ENCODE measurements around the gene MRPS25.

Gene MRPS25

DNA sequence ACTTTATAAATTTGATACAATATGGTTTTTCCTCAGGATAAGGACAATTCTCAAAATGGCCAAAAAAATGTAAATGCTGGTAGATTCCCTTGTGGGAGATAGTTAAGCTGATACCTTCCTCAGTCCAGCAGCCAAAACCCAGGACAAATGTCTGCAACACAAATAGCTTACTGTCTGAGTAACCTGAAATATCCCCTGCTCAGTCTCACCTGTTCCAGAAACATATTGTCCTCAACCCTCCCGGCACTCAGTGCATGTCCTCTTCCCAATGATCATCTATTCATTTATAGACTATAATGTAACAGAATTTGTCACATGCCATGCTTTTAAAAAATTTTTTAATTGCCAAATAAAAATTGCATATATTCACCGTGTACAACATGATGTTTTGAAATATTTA, 21.6 kb upstream of the MRPS25 start:
- DNase-seq (ENCODE audit: low read depth, low spot score): no peak
- H3K4me3 ChIP-seq (ENCODE audit: low read length): no peak overlapping the region

DNA sequence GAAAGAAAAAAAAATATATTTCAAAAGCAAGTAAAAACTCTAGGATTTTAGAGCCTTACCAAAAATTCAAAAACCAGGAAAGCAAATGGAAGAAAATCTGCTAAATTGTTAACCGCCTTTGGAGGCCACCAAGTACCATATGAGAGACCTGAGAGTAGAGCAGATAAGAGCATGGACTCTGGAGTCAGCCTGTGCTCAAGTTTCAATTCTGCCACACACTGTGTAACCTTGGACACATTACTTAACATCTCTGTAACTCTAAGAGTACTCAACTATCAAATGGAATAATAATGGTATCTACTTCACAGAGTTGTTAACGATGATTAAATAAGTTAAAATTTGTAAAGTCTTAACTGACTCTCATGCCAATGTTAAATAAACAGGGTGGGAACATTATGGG, 21.1 kb upstream of the MRPS25 start:
- no peak for DNase-seq (ENCODE audit: low read depth, low spot score)
- no peak overlapping the region for H3K4me3 ChIP-seq (ENCODE audit: low read length)

DNA sequence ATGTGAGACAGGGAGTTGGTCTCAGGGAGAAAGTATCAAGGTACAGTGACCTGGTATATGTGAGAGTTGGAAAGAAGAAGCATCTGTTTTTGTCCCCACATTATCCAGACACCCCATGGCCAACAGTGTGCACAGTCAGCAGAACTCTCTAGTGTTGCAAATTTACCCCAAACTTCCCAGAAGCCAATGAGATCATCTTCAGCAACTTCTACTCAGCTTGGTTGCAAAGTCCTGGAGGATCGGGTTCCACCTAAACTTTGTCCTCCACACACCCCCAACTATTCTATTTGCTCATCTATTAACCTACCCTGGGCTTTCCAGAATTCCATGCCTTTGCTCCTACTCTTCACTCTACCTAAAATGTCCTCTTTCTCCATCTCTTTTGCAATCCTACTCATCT, 18.1 kb upstream of the MRPS25 start:
- H3K4me3 ChIP-seq (ENCODE audit: low read length): no peak overlapping the region
- DNase-seq (ENCODE audit: low read depth, low spot score): no peak

DNA sequence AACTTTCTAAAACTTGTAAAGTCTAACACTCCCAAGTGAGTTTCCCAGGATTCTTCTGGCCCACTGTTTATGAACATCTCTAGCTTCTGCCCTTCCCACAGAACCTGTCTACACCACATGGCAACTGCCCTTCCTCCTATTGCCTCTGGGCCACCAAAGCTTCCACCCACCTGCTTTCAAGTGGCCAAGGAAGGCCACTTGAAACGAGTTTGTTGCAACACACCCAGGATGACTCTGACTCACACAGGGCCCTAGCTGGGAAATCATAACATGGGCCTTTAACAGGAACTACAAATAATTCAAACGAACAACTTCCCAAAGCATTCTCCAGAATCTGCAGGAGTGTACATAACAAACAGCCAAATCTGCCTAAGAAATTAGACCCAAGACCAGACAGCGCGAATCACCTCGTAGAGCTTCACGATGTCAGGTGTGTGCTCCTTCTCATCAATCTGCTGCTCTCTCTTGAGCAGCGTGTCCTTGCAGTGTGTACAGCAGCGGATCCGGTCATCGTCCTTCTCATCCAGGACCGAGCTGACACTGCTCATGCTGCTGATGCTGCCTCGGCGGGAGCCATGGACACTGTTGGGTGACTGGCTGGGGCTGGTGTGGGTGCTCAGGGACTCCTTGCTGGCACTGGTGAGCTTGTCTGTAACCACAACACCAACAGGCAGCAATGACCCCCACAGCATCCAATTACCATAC, 17.0 kb upstream of the MRPS25 start:
- no peak overlapping the region for H3K4me3 ChIP-seq (ENCODE audit: low read length)
- no peak for DNase-seq (ENCODE audit: low read depth, low spot score)

DNA sequence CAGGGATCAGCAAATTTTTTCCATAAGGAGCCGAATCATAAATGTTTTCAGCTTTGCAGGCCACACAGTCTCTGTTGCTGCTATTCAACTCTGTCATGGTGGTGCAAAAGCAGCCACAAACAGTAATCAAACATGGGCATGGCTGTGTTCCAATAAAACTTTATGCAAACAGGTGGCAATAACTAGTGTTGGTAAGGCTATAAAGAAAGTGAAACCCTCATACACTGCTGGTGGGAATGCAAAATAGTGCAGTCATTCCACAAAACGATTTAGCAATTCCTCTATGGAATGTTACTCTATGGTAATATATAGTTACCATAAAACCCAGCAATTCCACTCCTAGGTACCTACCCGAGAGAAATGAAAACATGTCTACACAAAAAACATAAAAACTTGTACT, 14.0 kb upstream of the MRPS25 start:
- DNase-seq (ENCODE audit: low read depth, low spot score): no peak
- no peak overlapping the region for H3K4me3 ChIP-seq (ENCODE audit: low read length)

DNA sequence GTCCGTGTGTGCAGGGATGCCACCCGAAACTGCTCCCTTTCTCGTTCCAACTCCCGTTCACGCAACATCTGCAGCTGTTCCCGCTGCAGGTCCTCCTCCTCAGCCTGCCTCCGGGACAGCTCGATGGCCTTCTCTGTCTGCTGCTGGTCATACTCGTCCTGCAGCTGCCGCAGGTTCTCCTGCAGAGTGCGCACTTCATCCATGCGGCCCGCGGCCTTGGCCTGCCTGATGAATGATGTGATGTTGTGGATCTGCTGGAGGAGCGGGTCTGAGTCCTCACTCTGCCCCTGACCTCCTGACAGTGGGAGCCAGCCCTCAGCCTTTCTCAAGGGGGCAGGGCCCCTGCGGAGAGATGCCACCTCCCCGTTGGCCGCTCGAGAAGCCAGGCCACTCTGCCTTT, 9.4 kb upstream of the MRPS25 start:
- H3K4me3 ChIP-seq (ENCODE audit: low read length): no peak overlapping the region
- no peak for DNase-seq (ENCODE audit: low read depth, low spot score)

DNA sequence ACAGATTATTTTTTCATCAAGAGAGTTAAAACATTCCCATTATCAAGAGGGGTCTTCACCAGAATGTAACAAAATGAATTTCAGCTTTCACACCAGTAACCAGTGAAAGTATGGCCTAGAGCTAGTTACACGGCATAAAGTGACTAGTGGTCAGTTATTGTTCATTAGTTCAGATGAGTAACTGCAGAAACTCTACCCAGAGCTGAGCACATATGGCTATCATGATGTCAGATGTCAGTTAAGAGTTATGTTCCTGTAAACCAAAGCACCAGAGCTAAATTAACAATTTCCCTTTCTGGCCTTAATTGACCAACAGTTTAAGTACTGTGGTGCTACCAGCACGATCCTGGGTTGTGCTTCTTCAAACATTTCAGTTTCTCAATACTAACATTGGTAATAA, 6.6 kb upstream of the MRPS25 start:
- DNase-seq (ENCODE audit: low read depth, low spot score): no peak
- H3K4me3 ChIP-seq (ENCODE audit: low read length): no peak overlapping the region

DNA sequence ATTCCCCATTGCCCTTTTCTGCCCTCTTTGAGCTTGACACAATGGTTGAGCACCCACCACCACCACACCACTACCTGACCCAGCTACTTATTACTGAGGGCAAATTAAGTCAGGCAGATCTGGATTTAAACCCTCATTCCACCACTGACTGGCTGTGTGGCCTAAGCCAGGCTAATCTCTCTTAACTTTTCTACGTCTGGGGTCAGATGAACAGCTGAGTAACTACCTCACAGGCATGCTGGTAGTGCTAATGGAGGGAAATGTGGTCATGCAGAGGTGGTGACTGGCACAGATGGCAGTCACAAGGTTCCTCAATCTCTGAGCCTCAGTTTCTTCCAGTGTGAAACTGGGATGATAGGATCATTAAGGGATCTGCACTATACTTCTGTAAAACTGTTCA, 4.3 kb upstream of the MRPS25 start:
- H3K4me3 ChIP-seq (ENCODE audit: low read length): no peak overlapping the region
- no peak for DNase-seq (ENCODE audit: low read depth, low spot score)

DNA sequence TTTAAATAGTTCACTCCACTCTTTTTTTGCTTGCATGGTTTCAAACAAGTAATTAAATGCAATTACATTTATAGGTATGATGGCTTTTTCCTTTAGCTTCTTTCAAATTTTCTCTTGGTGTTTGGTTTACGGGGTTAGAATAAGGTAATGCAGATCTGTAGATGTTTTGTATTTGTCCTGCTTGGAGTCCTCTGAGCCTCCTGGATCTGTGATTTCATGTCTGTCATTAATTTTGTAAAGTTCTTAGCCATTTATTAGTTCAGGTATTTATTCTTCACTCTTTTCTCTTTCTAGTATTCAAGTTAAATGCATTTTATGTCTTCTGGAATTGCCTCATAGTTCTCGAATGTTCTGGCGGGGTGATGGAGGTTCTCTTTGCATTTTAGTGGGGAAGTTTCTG, 1.4 kb upstream of the MRPS25 start:
- no peak overlapping the region for H3K4me3 ChIP-seq (ENCODE audit: low read length)
- DNase-seq (ENCODE audit: low read depth, low spot score): no peak

DNA sequence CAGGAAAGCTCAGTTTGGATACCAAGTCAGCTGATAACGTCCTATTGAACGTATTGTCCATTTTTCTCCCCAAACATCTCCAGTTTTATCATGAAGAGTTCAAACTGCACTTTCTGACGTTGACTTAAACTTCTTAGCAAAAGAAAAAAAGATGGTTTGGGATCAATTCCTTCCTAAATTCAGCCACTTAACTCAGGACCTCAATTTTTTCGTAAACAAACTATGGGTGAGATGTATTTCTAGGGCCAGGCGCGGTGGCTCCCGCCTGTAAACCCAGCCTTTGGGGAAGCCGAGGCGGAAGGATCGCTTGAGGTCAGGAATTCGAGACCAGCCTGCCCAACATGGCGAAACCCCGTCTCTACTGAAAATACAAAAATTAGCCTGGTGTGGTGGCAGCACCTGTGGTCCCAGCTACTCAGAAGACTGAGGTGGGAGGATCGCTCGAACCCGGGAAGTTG, 464 bp upstream of the MRPS25 start:
- DNase-seq (ENCODE audit: low read depth, low spot score): no peak
- H3K4me3 ChIP-seq (ENCODE audit: low read length): peak overlapping the region; percentile 88

DNA sequence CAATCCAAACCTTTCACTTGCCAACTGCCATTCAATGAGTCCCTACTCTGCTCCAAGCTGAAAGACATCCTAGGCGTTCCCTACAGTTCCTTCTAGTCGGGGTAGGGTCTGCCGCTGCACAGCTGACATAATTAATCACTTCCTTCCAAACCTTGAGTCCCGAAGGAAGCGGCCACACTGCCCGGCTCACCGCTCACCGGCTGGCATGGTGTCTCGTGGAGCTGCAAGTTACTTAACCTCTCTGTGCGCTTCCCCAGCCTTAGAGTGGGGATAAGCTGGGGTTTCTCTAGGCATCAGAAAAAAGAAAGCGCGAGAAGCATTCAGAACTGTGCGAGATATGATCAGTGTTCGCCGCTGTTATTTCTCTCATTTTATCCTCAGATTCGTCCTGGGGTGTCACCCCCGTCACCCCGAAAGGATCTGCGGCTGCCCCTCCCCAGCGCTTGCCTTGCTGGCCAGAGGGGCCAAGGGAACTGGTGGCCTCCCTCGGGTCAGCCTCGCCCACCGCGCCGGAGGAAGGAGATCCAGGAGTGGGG, 748 bp downstream of the MRPS25 start:
- DNase-seq (ENCODE audit: low read depth, low spot score): no peak
- peak overlapping the region; percentile 88 for H3K4me3 ChIP-seq (ENCODE audit: low read length)

DNA sequence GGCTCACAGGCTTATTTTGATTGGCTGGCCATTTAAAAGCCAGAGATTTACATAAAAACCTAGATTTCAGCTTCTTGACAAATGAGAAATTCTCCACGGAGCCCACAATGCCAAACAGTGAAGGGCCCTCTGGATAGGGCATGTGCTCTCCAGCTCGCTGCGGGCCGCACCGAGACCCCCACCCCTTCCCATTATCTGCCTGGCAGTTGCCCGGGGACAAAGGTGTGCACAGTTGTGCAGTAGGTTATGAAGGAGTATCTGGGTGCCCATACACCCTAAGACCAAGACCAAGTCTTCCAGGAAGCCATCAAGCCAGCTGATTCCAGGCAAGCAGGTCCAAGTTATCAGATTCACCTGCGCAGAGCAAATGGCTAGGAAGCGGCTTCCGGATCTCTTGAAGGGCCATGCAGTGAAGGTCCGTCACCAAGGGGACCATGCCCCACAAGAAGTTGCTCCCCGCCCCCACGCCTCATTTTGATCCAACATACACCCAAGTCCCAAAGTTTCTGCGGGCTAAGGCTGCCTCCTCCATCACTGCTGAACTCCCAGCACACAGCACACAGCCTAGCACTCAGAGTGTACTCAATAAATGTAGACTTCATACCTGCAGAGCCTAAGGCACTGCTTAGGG, 1.3 kb downstream of the MRPS25 start:
- DNase-seq (ENCODE audit: low read depth, low spot score): no peak

DNA sequence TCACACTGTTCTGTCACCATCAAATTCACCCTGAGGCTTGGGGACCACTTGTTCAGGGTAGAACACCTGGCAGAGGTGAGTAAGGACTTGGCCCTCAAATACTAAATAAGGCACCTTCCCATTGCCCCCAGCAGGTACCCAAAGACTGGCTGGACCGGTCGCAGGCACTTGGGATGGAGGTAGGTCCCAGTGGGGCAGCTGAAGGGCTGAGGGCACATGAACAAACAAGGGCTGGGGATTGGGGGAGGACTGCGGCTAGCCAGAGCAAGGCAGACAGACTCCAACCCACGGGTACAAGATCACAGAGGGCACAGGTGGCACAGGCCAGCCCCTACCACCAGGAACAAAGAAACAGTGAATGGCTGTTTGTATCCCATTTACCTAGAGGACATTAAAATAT, 1.9 kb downstream of the MRPS25 start:
- no peak for DNase-seq (ENCODE audit: low read depth, low spot score)
- H3K4me3 ChIP-seq (ENCODE audit: low read length): peak overlapping the region; percentile 88

More for the DNA sequence above, 1.3 kb downstream of the MRPS25 start:
- peak overlapping the region; percentile 88 for H3K4me3 ChIP-seq (ENCODE audit: low read length)

DNA sequence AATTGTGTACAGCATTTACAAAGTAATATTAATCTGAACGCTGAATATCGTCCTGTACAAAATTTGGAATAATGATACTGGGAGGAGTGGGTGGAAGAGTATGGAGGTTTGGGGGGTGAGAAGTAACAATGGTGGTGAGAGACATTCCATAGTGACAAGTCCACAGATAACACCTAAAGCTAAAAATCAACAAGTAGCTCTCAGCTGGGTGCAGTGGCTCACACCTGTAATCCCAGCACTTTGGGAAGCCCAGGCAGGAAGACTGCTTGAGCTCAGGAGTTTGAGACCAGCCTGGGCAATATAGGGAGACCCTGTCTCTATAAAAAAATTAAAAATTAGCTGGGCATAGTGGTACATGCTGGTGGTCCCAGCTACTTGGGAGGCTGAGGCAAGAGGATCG, 5.1 kb downstream of the MRPS25 start:
- no peak for DNase-seq (ENCODE audit: low read depth, low spot score)
- no peak overlapping the region for H3K4me3 ChIP-seq (ENCODE audit: low read length)

DNA sequence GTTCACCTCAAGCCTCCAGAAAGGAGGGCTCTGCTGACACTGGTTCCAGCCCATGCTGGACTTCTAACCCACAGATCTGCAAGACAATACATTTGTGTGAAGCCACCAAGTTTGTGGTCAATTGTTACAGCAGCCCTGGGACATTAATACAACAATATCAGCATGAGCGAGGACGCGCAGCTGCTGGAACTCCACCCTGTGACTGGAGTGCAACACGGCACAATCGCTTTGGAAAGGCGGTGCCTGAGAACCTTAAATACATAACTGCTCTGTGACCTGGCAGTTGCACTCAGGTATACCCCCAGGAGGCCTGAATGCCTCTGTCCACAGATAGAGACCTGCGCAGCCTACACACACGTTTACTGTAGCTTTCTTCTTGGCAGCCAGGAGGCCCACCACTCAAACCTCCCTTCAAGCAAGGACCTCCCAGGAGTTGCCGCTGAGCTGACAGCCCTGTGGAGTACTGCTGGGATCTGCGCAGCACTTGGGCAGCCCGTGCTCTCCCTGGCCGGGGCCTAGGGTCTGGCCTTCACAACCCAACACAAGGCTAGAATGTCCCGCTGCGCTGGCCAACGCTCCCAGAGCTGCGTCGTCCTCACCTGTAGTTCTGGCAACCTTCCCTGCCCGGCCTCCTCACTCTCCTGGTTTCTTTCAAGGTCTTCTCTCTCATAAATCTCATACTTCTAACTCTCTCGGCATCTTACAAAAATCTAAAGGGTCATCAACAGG, 8.3 kb downstream of the MRPS25 start:
- H3K4me3 ChIP-seq (ENCODE audit: low read length): no peak overlapping the region
- no peak for DNase-seq (ENCODE audit: low read depth, low spot score)

DNA sequence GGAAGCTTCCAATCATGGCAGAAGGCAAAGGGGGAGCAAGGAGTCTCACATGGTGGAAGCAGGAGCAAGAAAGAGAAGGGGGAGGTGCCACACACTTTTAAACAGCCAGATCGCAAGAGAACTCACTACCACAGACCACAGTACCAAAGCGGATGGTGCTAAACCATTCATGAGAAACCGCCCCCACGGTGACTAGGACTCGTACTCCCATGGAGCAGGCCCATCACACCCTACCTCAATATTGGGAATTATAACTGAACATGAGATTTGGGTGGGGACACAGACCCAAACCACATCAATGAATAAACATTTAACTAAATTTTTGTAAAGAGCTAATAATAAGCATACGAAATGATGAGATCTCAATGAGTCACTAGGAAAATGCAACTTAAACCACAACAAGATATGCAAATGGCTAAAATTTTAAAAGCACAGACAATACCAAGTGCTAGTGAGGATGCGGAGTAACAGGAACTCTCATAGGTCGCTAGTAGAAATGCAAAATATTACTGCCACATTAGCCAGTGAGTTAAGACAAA, 10.0 kb downstream of the MRPS25 start:
- H3K4me3 ChIP-seq (ENCODE audit: low read length): no peak overlapping the region
- DNase-seq (ENCODE audit: low read depth, low spot score): no peak

DNA sequence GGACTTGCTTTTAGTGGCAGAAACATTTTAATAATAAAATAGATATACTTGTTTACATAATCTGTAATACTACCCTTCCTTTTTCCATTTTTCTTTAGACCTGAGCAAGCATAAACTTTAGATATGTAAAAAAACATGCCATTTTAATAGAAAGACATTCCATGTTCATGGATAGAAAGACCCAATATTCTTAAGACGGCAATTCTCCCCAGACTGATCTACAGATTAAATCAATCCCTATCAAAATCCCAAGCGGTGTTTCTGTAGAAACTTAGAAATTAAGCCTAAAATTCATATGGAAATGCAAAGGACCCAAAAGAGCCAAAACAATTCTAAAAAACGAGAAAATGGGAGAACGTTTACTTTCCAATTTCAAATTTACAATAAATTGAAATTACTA, 11.6 kb downstream of the MRPS25 start:
- no peak for DNase-seq (ENCODE audit: low read depth, low spot score)
- H3K4me3 ChIP-seq (ENCODE audit: low read length): no peak overlapping the region

DNA sequence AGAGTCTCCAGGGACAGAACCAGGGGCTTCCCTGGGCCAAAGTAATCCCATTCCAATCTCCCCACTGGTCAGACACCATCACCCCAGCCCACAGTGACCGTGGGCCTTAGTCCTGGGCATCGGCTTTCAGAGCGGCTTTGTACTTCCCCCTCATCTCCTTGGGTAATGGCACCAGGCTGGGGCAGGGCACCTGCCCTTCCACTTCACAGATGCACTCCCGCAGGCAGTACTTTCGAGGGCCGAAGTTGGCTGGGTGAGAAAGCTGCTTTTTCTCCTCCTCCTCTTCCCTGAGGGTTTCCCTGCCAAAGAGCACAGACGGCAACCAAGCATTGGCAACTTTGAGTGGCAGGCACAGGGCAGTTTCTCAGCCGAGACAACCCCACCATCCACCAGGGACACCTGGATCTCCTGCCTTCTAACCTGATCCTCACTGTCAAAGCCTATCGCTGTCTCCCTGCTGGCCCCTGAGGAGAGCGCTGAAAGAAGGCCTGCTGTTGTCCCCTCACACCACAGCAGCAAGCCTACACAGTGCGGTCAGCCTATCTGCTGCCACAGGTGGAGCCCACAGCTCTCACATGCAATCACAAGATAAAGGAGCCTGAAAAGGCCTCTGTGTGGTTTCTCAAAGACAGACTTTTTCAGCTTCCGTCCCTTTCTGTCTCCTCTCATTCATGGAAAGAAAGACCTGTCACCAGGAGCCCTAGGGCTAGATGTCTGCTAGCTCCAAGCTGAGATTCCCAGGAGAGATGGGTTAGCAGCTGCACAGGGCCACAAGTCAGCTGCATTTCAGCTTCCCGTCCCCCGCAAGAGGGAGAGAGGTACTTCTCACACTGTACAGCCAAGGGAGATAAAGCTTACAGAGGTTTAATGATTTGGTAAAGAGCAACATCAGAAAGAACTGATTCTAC, 12.5 kb downstream of the MRPS25 start:
- DNase-seq (ENCODE audit: low read depth, low spot score): no peak
- no peak overlapping the region for H3K4me3 ChIP-seq (ENCODE audit: low read length)

DNA sequence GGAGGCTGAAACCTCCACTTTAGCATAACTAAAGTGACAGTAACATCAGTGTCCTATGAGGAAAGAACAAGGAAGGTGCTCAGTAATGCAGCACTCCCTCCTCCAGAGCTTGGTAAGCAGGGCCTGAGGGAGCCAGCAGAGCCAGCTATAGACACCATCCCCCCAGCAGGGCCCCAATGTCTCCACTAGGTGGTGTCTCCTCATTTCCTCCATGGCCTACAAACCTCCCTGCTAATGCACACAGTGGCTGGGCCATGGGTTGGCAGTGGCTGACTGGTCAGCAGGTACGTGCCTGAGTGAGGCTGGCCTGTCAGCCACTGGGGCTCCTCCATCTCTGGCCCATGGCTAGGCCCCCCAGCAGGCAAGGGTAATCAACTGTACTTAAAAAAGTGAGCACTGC, 13.6 kb downstream of the MRPS25 start:
- DNase-seq (ENCODE audit: low read depth, low spot score): peak; percentile 41
- no peak overlapping the region for H3K4me3 ChIP-seq (ENCODE audit: low read length)
